ENCODE measurements around the gene ROBO2.

The ROBO2 gene

GRCh38 chr3:77191640-77192039 lies 151.7 kb downstream of the ROBO2 start:
- no peak for DNase-seq

- DNase-seq, result no peak
These were observed 156.1 kb downstream of the ROBO2 start for GRCh38 chr3:77195766-77196545.

GRCh38 chr3:77197408-77197807 lies 157.5 kb downstream of the ROBO2 start:
- no peak for DNase-seq

GRCh38 chr3:77203851-77204250 lies 164.0 kb downstream of the ROBO2 start:
- DNase-seq, result no peak

- DNase-seq, result no peak
These were observed 164.9 kb downstream of the ROBO2 start for GRCh38 chr3:77204788-77205187.

- no peak for DNase-seq
These were observed 167.9 kb downstream of the ROBO2 start for GRCh38 chr3:77207753-77208152.

- DNase-seq, result no peak
These were observed 182.8 kb downstream of the ROBO2 start for GRCh38 chr3:77222701-77223100.

- DNase-seq, result no peak
These were observed 187.7 kb downstream of the ROBO2 start for GRCh38 chr3:77227567-77227966.

- no peak for DNase-seq
These were observed 192.7 kb downstream of the ROBO2 start for GRCh38 chr3:77232557-77232956.

GRCh38 chr3:77234004-77234403 lies 194.1 kb downstream of the ROBO2 start:
- DNase-seq, result no peak

GRCh38 chr3:77236118-77236517 lies 196.2 kb downstream of the ROBO2 start:
- DNase-seq, result no peak

GRCh38 chr3:77240072-77240650 lies 200.3 kb downstream of the ROBO2 start:
- no peak for DNase-seq

- DNase-seq, result no peak
These were observed 202.5 kb downstream of the ROBO2 start for GRCh38 chr3:77242371-77242770.

- DNase-seq, result no peak
These were observed 205.1 kb downstream of the ROBO2 start for GRCh38 chr3:77244981-77245380.

GRCh38 chr3:77247061-77247460 lies 207.2 kb downstream of the ROBO2 start:
- no peak for DNase-seq

- DNase-seq, result no peak
These were observed 207.9 kb downstream of the ROBO2 start for GRCh38 chr3:77247817-77248216.

GRCh38 chr3:77248420-77248819 lies 208.5 kb downstream of the ROBO2 start:
- no peak for DNase-seq

- DNase-seq, result no peak
These were observed 211.2 kb downstream of the ROBO2 start for GRCh38 chr3:77251136-77251535.

- no peak for DNase-seq
These were observed 215.3 kb downstream of the ROBO2 start for GRCh38 chr3:77254967-77255831.

GRCh38 chr3:77256584-77257503 lies 216.9 kb downstream of the ROBO2 start:
- no peak for DNase-seq

GRCh38 chr3:77259694-77260093 lies 219.8 kb downstream of the ROBO2 start:
- DNase-seq, result no peak

- DNase-seq, result no peak
These were observed 222.5 kb downstream of the ROBO2 start for GRCh38 chr3:77262361-77262760.

GRCh38 chr3:77267589-77267988 lies 227.7 kb downstream of the ROBO2 start:
- DNase-seq, result no peak

Data from activated T-cell treated with anti-CD3 and anti-CD28 coated beads, Interleukin-2, amount 50 U/mL, for 48 hours (primary cell).